Esophagus (tissue), 2 donors: ENCODE measurements around the gene HOXB7. TPM values are rescaled to one million over a fixed set of nuclear protein-coding genes. Genes with fewer than 3 reads are reported as not detected.

Experiments used
- H3K27ac ChIP-seq, 2 donors: one replicate each; pipeline ENCODE4 v1.5.1; 2013; ENCODE audit warnings: low read depth in 2 of 2, mild to moderate bottlenecking in 2 of 2, inconsistent platforms in 1 of 2, low read length in 1 of 2, moderate library complexity in 1 of 2
- H3K27me3 ChIP-seq, 2 donors: one replicate each; pipeline ENCODE4 v1.6.1; 2013; ENCODE audit warnings: low read length in 2 of 2, control low read depth in 1 of 2, mild to moderate bottlenecking in 1 of 2; ENCODE audit not compliant: insufficient read depth in 2 of 2, control insufficient read depth in 1 of 2
- H3K36me3 ChIP-seq, 2 donors: one replicate each; pipeline ENCODE4 v1.6.1; 2013; ENCODE audit warnings: low read length in 1 of 2; ENCODE audit not compliant: control insufficient read depth in 2 of 2, insufficient read depth in 2 of 2
- H3K4me1 ChIP-seq, 2 donors: one replicate each; pipeline ENCODE4 v1.6.1; 2013; ENCODE audit warnings: low read length in 1 of 2; ENCODE audit not compliant: control insufficient read depth in 2 of 2, insufficient read depth in 2 of 2
- H3K4me3 ChIP-seq, 2 donors: one replicate each; pipeline ENCODE4 v1.5.1; 2013; ENCODE audit warnings: low read length in 2 of 2, mild to moderate bottlenecking in 2 of 2, low read depth in 1 of 2, moderate library complexity in 1 of 2
- H3K9me3 ChIP-seq, 2 donors: one replicate each; pipeline ENCODE4 v1.6.1; 2013; ENCODE audit warnings: mild to moderate bottlenecking in 2 of 2, low read depth in 1 of 2, low read length in 1 of 2, moderate library complexity in 1 of 2; ENCODE audit not compliant: control insufficient read depth in 2 of 2, insufficient read depth in 1 of 2
- WGBS, 2 donors: extraction: QIAGEN DNeasy Blood & Tissue Kit; methylation state at CpG; one replicate each; pipeline ENCODE4 v1.1.7; 2013; 5-methylcytosine and 5-hydroxymethylcytosine counted together
- polyA plus RNA-seq, 2 donors: library from polyadenylated mRNA; stranded (reverse); fragments of 200-250 nt; gene quantifications; one replicate each; pipeline ENCODE4 v1.2.3, GENCODE V29; 2013
- donor health status: healthy with polysubstance abuse.
- donor health status: Bipolar disorder and iron deficiency.

Gene HOXB7
- polyA plus RNA-seq, 2 donors, result 0.27 to 0.39 TPM

DNA sequence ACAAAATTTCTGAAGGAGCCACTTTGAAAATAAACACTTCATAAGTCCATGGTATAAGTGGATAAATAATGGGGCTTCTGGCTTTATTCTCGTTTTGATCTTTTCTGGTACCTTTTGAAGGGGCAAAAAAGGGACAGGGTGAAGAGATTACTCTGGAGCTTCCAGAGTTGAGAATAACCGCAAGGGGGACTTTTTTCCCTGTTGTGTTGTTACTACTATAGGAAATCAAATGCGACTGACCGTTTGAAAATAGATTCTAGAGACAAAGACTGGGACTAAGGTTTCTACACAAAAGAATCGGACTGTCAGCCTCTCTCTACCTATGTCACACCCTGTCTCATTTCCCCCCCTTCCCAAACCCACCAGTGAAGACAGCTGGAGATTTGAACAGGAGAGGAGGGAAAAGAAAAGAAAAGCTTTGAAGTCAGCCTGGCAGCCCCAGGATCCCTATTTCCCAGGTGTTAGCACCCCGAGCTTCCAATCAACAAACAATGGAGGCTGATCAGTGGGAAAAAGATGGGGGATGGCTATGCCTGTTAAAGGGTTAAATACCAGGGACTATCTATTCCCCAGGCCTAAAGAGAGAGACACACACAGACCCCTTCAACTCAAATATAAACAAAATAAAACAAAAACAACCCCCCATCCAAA, 41.0 kb downstream of the HOXB7 start:
- Histone ChIP-seq H3K4me1 (peaks cover 0 to 6% of the 10 kb centered on the region in 2 donors), H3K36me3 (no peaks in the 10 kb centered on the region), H3K9me3 (no peaks in the 10 kb centered on the region), H3K27me3 (no peaks in the 10 kb centered on the region), H3K27ac (peak overlapping the region; percentile 85 to 92), H3K4me3 (peak overlapping the region in 1 of 2 donors; percentile 48)
- 42 to 43% methylated on average over 6 of the region's 6 CpGs for WGBS, 2 donors

DNA sequence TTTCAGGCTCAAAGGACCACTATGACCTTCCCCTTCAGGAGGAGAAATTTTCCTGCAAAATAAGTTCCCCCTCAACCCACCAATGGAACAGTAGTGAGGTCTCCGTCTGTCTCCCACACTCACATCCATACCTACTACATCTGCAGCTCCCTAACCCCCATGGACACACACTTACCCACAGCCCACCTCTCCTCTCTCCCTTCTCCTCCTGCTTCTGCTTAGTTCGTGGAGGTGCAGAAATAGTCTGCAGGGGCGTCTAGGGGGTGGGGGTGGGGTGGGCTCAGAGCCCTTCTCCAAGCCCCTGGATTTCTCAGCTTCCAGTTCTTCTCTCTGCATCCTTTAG, 41.6 kb downstream of the HOXB7 start:
- Histone ChIP-seq H3K36me3 (no peaks in the 10 kb centered on the region), H3K27me3 (no peaks in the 10 kb centered on the region), H3K4me1 (peaks cover 0 to 6% of the 10 kb centered on the region in 2 donors), H3K4me3 (peak overlapping the region in 1 of 2 donors; percentile 12), H3K9me3 (no peaks in the 10 kb centered on the region), H3K27ac (peak overlapping the region; percentile 57 to 62)
- 31 to 33% methylated on average over 3 of the region's 3 CpGs for WGBS, 2 donors

DNA sequence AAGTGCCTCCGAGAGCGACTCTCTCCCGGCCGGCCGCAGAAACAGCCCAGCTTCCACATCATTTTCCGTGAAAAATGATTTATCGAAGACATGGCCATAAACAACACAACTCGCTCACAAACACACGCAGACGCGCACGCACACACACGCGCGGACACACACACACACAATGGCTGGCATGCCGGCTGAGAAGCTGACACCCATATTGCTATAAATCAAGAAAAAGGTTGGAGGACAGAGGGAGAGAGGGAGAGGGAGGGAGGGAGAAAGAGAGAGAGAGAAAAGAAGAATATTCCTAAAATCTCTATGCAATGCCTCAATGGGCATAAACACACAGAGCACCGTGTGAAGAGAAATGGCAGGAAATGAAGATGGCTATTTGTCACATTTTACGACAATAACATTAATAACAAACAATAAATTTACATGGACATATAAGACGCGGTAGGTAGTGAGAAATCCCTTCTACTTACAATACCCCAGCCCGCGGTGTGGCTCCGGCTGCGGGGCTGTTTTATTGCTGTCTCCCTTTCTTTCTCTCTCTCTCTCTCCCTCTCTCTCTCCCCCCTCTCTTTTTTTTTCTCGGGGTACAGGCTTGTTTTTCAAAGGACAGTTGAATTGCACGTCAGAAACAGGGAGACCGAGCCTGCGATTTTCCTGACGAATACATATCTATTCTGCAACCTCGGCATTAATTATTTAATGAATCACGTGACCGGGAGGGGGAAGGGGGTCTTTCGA, 42.1 kb downstream of the HOXB7 start:
- H3K36me3 ChIP-seq, result no peaks in the 10 kb centered on the region
- peak overlapping the region; percentile 57 to 78 for H3K27ac ChIP-seq
- H3K4me3 ChIP-seq, result peak overlapping the region in 1 of 2 donors; percentile 12
- H3K9me3 ChIP-seq, result no peaks in the 10 kb centered on the region
- H3K4me1 ChIP-seq, result peaks cover 2 to 7% of the 10 kb centered on the region in 2 donors
- H3K27me3 ChIP-seq, result no peaks in the 10 kb centered on the region
- WGBS, 2 donors, result 24 to 31% methylated on average over 33 of the region's 33 CpGs

DNA sequence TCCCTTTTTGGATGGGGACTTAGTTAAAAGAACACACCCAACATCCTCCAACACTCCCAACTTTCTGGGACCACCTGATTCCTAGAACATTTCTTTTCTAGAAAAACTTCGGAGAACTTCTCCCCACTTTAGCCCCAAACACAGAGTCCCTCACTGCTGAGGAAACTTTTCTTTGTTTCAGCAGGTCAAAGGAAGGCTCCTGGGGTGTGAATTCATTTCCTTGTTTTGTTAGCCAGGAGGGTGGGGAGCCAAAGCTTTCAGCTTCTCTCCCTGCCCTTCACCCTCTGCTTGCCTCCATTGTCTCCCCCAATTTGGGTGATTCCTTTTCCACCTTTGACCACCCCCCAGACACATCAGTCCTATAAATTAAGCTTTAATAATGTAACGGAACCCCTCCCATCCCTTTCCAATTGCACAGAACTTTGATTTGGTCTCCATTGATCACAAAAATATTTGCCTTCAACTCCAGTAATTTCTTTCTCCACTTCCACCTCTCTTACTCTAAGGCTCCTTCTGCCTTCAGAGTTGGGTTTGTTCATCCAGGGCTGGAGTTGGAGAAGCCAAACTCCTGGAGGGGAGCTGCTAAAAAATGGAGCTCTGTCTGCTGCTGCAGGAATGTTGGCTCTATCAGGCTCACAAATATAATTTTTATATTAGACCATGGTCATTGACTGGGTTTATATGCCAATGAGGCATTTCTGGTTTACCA, 43.0 kb downstream of the HOXB7 start:
- peak overlapping the region; percentile 76 to 86 for H3K27ac ChIP-seq
- H3K27me3 ChIP-seq, result no peaks in the 10 kb centered on the region
- 45 to 50% methylated on average over 2 of the region's 2 CpGs for WGBS, 2 donors
- no peaks in the 10 kb centered on the region for H3K36me3 ChIP-seq
- H3K9me3 ChIP-seq, result no peaks in the 10 kb centered on the region
- peaks cover 2 to 7% of the 10 kb centered on the region in 2 donors for H3K4me1 ChIP-seq
- peak overlapping the region in 1 of 2 donors; percentile 1 for H3K4me3 ChIP-seq

DNA sequence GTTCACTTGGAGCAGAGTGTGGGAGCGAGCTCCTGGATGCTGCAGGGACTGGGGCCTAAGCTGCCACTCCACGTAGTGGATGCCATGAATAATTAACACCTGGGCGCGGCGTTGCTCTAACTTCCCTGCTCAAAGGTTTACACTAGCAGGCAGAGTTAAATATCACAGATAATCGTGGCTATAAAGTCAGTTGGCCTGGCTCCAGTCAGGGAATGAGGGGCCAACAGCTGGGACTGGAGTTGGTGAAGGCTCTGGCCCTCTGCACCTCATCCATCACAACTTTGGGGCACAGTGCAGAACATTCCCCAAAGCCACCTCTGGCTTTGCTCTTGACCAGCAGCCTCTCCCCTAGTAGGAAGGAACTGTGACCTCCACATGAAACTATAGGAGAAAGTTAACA, 43.6 kb downstream of the HOXB7 start:
- Histone ChIP-seq H3K4me3 (peak overlapping the region in 1 of 2 donors; percentile 1), H3K9me3 (no peaks in the 10 kb centered on the region), H3K4me1 (peaks cover 3 to 7% of the 10 kb centered on the region in 2 donors), H3K27ac (peak overlapping the region; percentile 76 to 86), H3K27me3 (no peaks in the 10 kb centered on the region), H3K36me3 (no peaks in the 10 kb centered on the region)
- WGBS, 2 donors, result 46 to 50% methylated on average over 6 of the region's 6 CpGs

DNA sequence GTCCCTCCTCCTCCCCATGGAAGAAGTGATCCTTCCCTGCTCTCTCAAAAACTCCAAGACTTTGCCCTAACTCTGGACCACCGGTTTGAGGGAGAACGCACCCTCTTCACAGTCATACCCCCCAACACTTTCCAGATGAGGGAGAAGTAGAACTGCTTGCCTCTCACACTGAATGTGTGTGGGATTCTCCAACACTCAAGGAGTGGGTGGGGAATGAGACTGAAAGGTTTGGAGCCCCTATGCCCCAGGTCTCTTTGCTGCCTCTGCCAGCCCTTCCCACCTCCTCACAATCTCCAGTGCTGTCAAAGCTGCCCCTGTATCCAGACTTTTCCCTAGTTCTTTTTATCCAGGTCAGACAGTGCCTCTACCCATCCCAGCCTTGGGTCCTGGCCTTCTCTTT, 44.1 kb downstream of the HOXB7 start:
- Histone ChIP-seq H3K4me3 (no peak overlapping the region), H3K4me1 (peaks cover 5 to 7% of the 10 kb centered on the region in 2 donors), H3K27ac (peak overlapping the region; percentile 76 to 86), H3K36me3 (no peaks in the 10 kb centered on the region), H3K9me3 (no peaks in the 10 kb centered on the region), H3K27me3 (no peaks in the 10 kb centered on the region)
- 48 to 50% methylated on average over 2 of the region's 2 CpGs for WGBS, 2 donors

DNA sequence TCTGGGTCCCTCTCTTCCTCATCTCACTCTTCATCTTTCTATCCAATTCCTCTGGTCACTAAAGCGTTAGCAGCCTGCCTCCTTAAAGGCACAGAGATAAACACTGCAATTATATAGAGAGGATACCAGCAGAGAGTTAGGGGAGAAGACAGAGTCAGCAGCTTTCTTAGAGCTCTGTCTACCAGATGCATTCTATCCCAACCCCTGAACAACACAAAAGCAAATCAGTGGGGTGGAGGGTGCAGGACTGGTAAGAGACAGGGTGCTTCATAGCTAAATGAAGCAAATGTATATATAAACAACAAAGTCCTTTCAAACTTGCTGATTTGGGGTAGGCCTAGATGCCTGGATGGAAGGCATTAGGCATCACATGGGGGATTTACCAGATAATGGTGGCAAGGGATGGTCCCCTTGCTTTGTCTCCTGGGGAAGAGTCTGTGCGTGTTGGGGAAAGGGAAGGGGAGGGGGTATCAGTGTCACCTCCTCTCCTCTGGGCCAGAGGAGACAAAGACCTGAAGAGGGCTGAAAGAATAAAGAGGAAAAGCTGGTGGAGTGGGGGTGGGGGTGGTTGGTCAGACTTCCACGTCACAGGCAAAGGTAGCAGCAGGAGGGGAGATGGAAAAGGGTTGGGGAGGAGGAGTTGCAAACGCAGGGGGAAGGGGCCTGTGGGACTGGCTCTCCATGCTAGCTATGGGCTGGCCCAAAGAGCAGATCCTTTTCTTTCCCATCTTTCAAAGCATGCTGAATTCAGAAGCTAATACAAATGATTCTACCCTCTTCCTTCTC, 44.7 kb downstream of the HOXB7 start:
- H3K4me3 ChIP-seq, result no peak overlapping the region
- 58 to 71% methylated on average over 4 of the region's 4 CpGs for WGBS, 2 donors
- H3K9me3 ChIP-seq, result no peaks in the 10 kb centered on the region
- H3K27ac ChIP-seq, result peak overlapping the region in 1 of 2 donors; percentile 24
- H3K36me3 ChIP-seq, result no peaks in the 10 kb centered on the region
- H3K4me1 ChIP-seq, result peaks cover 5 to 7% of the 10 kb centered on the region in 2 donors
- H3K27me3 ChIP-seq, result no peaks in the 10 kb centered on the region

DNA sequence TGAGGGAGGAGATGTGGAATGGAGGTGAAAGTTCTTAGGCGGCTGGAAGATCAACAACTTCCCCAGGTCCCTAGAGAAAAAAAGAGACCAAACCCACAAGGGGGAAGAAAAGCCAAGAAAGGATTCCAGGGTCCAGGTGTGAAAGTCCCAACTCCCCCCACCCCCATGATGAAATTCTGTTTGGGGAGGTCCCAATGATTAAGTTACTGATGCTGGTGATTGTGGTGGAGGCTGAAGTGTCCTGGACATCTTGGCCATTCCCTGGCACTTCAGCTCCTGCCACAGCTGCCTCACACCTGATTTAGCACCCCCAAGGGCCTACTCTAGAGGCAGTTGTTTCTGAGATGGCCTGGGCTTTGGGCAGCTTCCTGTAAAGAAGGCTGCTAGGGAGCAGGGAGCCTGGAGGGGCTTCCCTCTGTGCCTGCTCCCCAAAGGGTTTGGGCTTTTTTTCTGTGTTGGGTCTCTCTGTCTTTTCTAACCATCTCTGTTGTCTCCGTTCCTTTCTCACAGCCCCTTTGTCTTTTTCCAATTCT, 45.7 kb downstream of the HOXB7 start:
- Histone ChIP-seq H3K4me3 (peak overlapping the region; percentile 45 to 54), H3K4me1 (peaks cover 7 to 8% of the 10 kb centered on the region in 2 donors), H3K27me3 (no peaks in the 10 kb centered on the region), H3K9me3 (no peaks in the 10 kb centered on the region), H3K27ac (peak overlapping the region; percentile 33 to 75), H3K36me3 (no peaks in the 10 kb centered on the region)
- whole genome bisulfite sequencing, 2 donors, result 57 to 58% methylated on average over 2 of the region's 2 CpGs
